ENCODE results near the gene MAN1C1.

DNA sequence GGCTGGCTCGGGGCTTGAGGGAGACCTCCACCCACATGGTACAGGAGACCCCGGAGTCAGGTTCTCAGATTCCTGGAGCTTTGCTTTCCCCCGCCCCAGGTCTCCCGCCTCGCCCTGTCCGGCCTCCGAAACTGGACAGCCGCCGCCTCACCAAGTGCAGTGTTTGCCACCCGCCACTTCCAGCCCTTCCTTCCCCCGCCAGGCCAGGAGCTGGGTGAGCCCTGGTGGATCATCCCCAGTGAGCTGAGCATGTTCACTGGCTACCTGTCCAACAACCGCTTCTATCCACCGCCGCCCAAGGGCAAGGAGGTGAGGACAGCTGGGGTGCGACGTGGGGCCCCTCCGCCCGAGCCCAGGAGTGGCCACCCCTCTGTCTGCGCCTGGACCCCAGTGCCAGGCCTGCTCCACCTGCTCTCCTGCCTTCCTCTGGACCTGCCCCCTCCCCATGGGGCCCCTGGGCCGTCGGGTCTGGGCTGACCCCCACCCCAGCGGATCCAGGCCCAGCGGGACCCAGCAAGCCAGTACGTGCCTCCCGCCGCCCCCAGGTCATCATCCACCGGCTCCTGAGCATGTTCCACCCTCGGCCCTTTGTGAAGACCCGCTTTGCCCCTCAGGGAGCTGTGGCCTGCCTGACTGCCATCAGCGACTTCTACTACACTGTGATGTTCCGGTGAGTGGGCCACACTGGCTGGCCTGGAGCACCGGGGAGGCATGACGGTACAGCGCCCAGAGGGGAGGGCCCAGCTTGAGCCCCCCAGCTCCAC, 192.1 kb downstream of the MAN1C1 start:
- TF ChIP-seq, protein P1, sequence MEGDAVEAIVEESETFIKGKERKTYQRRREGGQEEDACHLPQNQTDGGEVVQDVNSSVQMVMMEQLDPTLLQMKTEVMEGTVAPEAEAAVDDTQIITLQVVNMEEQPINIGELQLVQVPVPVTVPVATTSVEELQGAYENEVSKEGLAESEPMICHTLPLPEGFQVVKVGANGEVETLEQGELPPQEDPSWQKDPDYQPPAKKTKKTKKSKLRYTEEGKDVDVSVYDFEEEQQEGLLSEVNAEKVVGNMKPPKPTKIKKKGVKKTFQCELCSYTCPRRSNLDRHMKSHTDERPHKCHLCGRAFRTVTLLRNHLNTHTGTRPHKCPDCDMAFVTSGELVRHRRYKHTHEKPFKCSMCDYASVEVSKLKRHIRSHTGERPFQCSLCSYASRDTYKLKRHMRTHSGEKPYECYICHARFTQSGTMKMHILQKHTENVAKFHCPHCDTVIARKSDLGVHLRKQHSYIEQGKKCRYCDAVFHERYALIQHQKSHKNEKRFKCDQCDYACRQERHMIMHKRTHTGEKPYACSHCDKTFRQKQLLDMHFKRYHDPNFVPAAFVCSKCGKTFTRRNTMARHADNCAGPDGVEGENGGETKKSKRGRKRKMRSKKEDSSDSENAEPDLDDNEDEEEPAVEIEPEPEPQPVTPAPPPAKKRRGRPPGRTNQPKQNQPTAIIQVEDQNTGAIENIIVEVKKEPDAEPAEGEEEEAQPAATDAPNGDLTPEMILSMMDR (conservative IDR thresholded peaks at IDR 0.05 in 1 of 2, IDR thresholded peaks at IDR 0.05 in 1 of 2; ENCODE audit: extremely low read depth in 1 of 2, insufficient read depth in 1 of 2, low read depth in 1 of 2, low read length in 2 of 2), result no peak
- TF ChIP-seq EZH2 (IDR thresholded peaks at IDR 0.05; ENCODE audit: borderline replicate concordance, low read length), result no peak
